ENCODE measurements around the gene SGPL1.
A peak's percentile ranks its signal among the peaks of the same experiment; 100 is the strongest.

Gene SGPL1

GRCh38 chr10:70816220-70816894 is 609 bp downstream of the SGPL1 start:
- H2BK5ac ChIP-seq (ENCODE audit: low read depth, low read length, poor library complexity, severe bottlenecking) = peak overlapping the region; percentile 99
- peak overlapping the region; percentile 89 to 94 for H3K4me3 ChIP-seq (ENCODE audit: insufficient read depth in 1 of 2, low read depth in 1 of 2, low read length in 2 of 2)
- H2AK5ac ChIP-seq (ENCODE audit: low read length, severe bottlenecking) = no peak overlapping the region
- H2BK15ac ChIP-seq (ENCODE audit: low read depth, poor library complexity, severe bottlenecking) = no peak overlapping the region
- peak; percentile 88 for DNase-seq
- H3K4ac ChIP-seq (ENCODE audit: low read depth in 1 of 2, low read length in 2 of 2) = peak overlapping the region; percentile 75 to 90
- peaks cover 7 to 30% of the 10 kb centered on the region in 2 experiments for H3K36me3 ChIP-seq (ENCODE audit: control insufficient read depth in 1 of 2, insufficient read depth in 2 of 2, low read depth in 1 of 2, low read length in 2 of 2)
- peak overlapping the region; percentile 95 for H3K18ac ChIP-seq (ENCODE audit: low read depth in 1 of 2, low read length in 2 of 2)
- 2% methylated on average over 30 of the region's 43 CpGs for WGBS
- H3K9ac ChIP-seq (ENCODE audit: low read length) = peak overlapping the region; percentile 87
- H2AFZ ChIP-seq (ENCODE audit: low read depth, low read length) = peak overlapping the region; percentile 46
- H2BK120ac ChIP-seq (ENCODE audit: low read depth, low read length) = peak overlapping the region; percentile 96
- H3K14ac ChIP-seq (ENCODE audit: low read length in 2 of 2) = peak overlapping the region in 1 of 2 experiments; percentile 98
- H3K27ac ChIP-seq (ENCODE audit: low read length, poor library complexity, severe bottlenecking) = peak overlapping the region; percentile 95
- peaks cover 5 to 18% of the 10 kb centered on the region in 2 experiments for H3K27me3 ChIP-seq (ENCODE audit: control insufficient read depth in 1 of 2, insufficient read depth in 1 of 2, low read length in 2 of 2)
- peak overlapping the region; percentile 19 for H4K8ac ChIP-seq (ENCODE audit: low read length)
- no peak overlapping the region for H3K23ac ChIP-seq (ENCODE audit: low read length in 2 of 2)
- H3K79me1 ChIP-seq (replicated peaks; ENCODE audit: low read length, poor library complexity, severe bottlenecking) = peaks cover 15% of the 10 kb centered on the region
- H3K9me3 ChIP-seq (ENCODE audit: control insufficient read depth, low read length) = no peaks in the 10 kb centered on the region
- peak overlapping the region in 1 of 2 experiments; percentile 74 for H2BK12ac ChIP-seq (ENCODE audit: low read length in 2 of 2)
- H3K4me1 ChIP-seq (ENCODE audit: control insufficient read depth, insufficient read depth, low read depth, low read length) = peaks cover 3% of the 10 kb centered on the region
- peak overlapping the region; percentile 69 for H3K4me2 ChIP-seq (ENCODE audit: low read length, poor library complexity, severe bottlenecking)
- H4K91ac ChIP-seq (ENCODE audit: low read length) = peak overlapping the region; percentile 77

GRCh38 chr10:70820976-70821750 is 5.4 kb downstream of the SGPL1 start:
- Histone ChIP-seq H4K91ac (ENCODE audit: low read length) (no peak overlapping the region), H3K4ac (ENCODE audit: low read depth in 1 of 2, low read length in 2 of 2) (no peak overlapping the region), H3K9ac (ENCODE audit: low read length) (no peak overlapping the region), H3K27ac (ENCODE audit: low read length, poor library complexity, severe bottlenecking) (no peak overlapping the region), H3K4me3 (ENCODE audit: insufficient read depth in 1 of 2, low read depth in 1 of 2, low read length in 2 of 2) (no peak overlapping the region), H2BK5ac (ENCODE audit: low read depth, low read length, poor library complexity, severe bottlenecking) (no peak overlapping the region), H3K9me3 (ENCODE audit: control insufficient read depth, low read length) (no peaks in the 10 kb centered on the region), H2BK12ac (ENCODE audit: low read length in 2 of 2) (no peak overlapping the region), H4K8ac (ENCODE audit: low read length) (no peak overlapping the region), H2AK5ac (ENCODE audit: low read length, severe bottlenecking) (no peak overlapping the region), H3K23ac (ENCODE audit: low read length in 2 of 2) (no peak overlapping the region), H3K27me3 (ENCODE audit: control insufficient read depth in 1 of 2, insufficient read depth in 1 of 2, low read length in 2 of 2) (no peaks in the 10 kb centered on the region), H2AFZ (ENCODE audit: low read depth, low read length) (no peak overlapping the region), H3K36me3 (ENCODE audit: control insufficient read depth in 1 of 2, insufficient read depth in 2 of 2, low read depth in 1 of 2, low read length in 2 of 2) (peaks cover 7 to 46% of the 10 kb centered on the region in 2 experiments), H3K4me1 (ENCODE audit: control insufficient read depth, insufficient read depth, low read depth, low read length) (peaks cover 3% of the 10 kb centered on the region), H3K14ac (ENCODE audit: low read length in 2 of 2) (no peak overlapping the region), H2BK15ac (ENCODE audit: low read depth, poor library complexity, severe bottlenecking) (no peak overlapping the region), H3K18ac (ENCODE audit: low read depth in 1 of 2, low read length in 2 of 2) (no peak overlapping the region), H3K4me2 (ENCODE audit: low read length, poor library complexity, severe bottlenecking) (no peak overlapping the region), H3K79me1 (replicated peaks; ENCODE audit: low read length, poor library complexity, severe bottlenecking) (peaks cover 28% of the 10 kb centered on the region), H2BK120ac (ENCODE audit: low read depth, low read length) (no peak overlapping the region)
- DNase-seq = no peak
- WGBS = 93% methylated on average over 4 of the region's 4 CpGs

- Histone ChIP-seq H3K4me2 (ENCODE audit: low read length, poor library complexity, severe bottlenecking) (no peak overlapping the region), H3K9me3 (ENCODE audit: control insufficient read depth, low read length) (no peaks in the 10 kb centered on the region), H2BK12ac (ENCODE audit: low read length in 2 of 2) (no peak overlapping the region), H3K79me1 (replicated peaks; ENCODE audit: low read length, poor library complexity, severe bottlenecking) (peaks cover 28% of the 10 kb centered on the region), H2AK5ac (ENCODE audit: low read length, severe bottlenecking) (no peak overlapping the region), H3K23ac (ENCODE audit: low read length in 2 of 2) (no peak overlapping the region), H4K8ac (ENCODE audit: low read length) (no peak overlapping the region), H3K36me3 (ENCODE audit: control insufficient read depth in 1 of 2, insufficient read depth in 2 of 2, low read depth in 1 of 2, low read length in 2 of 2) (peaks cover 7 to 48% of the 10 kb centered on the region in 2 experiments), H3K18ac (ENCODE audit: low read depth in 1 of 2, low read length in 2 of 2) (no peak overlapping the region), H3K27ac (ENCODE audit: low read length, poor library complexity, severe bottlenecking) (no peak overlapping the region), H3K27me3 (ENCODE audit: control insufficient read depth in 1 of 2, insufficient read depth in 1 of 2, low read length in 2 of 2) (no peaks in the 10 kb centered on the region), H2BK120ac (ENCODE audit: low read depth, low read length) (no peak overlapping the region), H2BK5ac (ENCODE audit: low read depth, low read length, poor library complexity, severe bottlenecking) (no peak overlapping the region), H3K4ac (ENCODE audit: low read depth in 1 of 2, low read length in 2 of 2) (no peak overlapping the region), H2BK15ac (ENCODE audit: low read depth, poor library complexity, severe bottlenecking) (no peak overlapping the region), H2AFZ (ENCODE audit: low read depth, low read length) (no peak overlapping the region), H3K9ac (ENCODE audit: low read length) (no peak overlapping the region), H3K4me1 (ENCODE audit: control insufficient read depth, insufficient read depth, low read depth, low read length) (no peaks in the 10 kb centered on the region), H3K4me3 (ENCODE audit: insufficient read depth in 1 of 2, low read depth in 1 of 2, low read length in 2 of 2) (no peak overlapping the region), H3K14ac (ENCODE audit: low read length in 2 of 2) (no peak overlapping the region), H4K91ac (ENCODE audit: low read length) (no peak overlapping the region)
- 98% methylated on average over 2 of the region's 2 CpGs for WGBS
- no peak for DNase-seq
These were observed 6.5 kb downstream of the SGPL1 start for GRCh38 chr10:70822076-70822820.

Measured in mesenchymal stem cell (in vitro differentiated cells and primary cell).